H9 (cell line): Measurements from ENCODE around the gene GRID1. TPM values are rescaled to one million over a fixed set of nuclear protein-coding genes. Genes with fewer than 3 reads are reported as not detected.

ENCODE experiments used
- DNase-seq: peaks from one replicate; pipeline ENCODE4 v3.0.0-alpha.2; 2017
- H2AFZ ChIP-seq: one replicate; pipeline ENCODE4 v1.6.1; 2013; ENCODE audit warnings: mild to moderate bottlenecking, low read length, control low read depth, moderate library complexity
- H2AK5ac ChIP-seq: 2 replicates; pipeline ENCODE4 v1.6.1; 2013; ENCODE audit warnings: low read length, control low read depth, mixed read lengths; ENCODE audit not compliant: insufficient read length
- H2BK120ac ChIP-seq: one replicate; pipeline ENCODE4 v1.6.1; 2013; ENCODE audit warnings: low read depth, mild to moderate bottlenecking, low read length, control low read depth, inconsistent platforms; ENCODE audit not compliant: poor library complexity, severe bottlenecking
- H2BK12ac ChIP-seq: 2 replicates; pipeline ENCODE4 v1.6.1; 2013; ENCODE audit warnings: low read length, control low read depth, mixed read lengths, low read depth; ENCODE audit not compliant: insufficient read length
- H2BK15ac ChIP-seq: 2 replicates; pipeline ENCODE4 v1.6.1; 2013; ENCODE audit warnings: low read depth, low read length, control low read depth
- H2BK20ac ChIP-seq: one replicate; pipeline ENCODE4 v1.6.1; 2013; ENCODE audit warnings: low read depth, mild to moderate bottlenecking, low read length, control low read depth, inconsistent platforms; ENCODE audit not compliant: poor library complexity, severe bottlenecking
- H2BK5ac ChIP-seq: 2 replicates; pipeline ENCODE4 v1.6.1; 2013; ENCODE audit warnings: low read length, control low read depth, mixed read lengths; ENCODE audit not compliant: insufficient read length
- H3K14ac ChIP-seq: 2 replicates; pipeline ENCODE4 v1.6.1; 2013; ENCODE audit warnings: low read length, control low read depth; ENCODE audit not compliant: insufficient read depth
- H3K18ac ChIP-seq: 2 replicates; pipeline ENCODE4 v1.6.1; 2013; ENCODE audit warnings: low read depth, mild to moderate bottlenecking, mixed read lengths, low read length, control low read depth; ENCODE audit not compliant: insufficient read length
- H3K23ac ChIP-seq: 2 replicates; pipeline ENCODE4 v1.6.1; 2013; ENCODE audit warnings: low read length, control low read depth, mixed read lengths, low read depth; ENCODE audit not compliant: insufficient read length
- H3K23me2 ChIP-seq: 2 replicates; pipeline ENCODE4 v1.6.1; 2013; ENCODE audit warnings: low read depth, mild to moderate bottlenecking, mixed read lengths, low read length, control low read depth; ENCODE audit not compliant: insufficient read length, poor library complexity, severe bottlenecking
- H3K27ac ChIP-seq: 2 replicates; pipeline ENCODE4 v1.5.1; 2013; ENCODE audit warnings: low read length, control low read depth, mixed read lengths, low read depth; ENCODE audit not compliant: insufficient read length
- H3K27me3 ChIP-seq: 2 replicates; pipeline ENCODE4 v1.6.1; 2013; ENCODE audit warnings: low read length, control low read depth, inconsistent platforms; ENCODE audit not compliant: insufficient read depth
- H3K4ac ChIP-seq: 2 replicates; pipeline ENCODE4 v1.6.1; 2013; ENCODE audit warnings: low read depth, mild to moderate bottlenecking, control low read depth, inconsistent platforms, low read length, moderate library complexity
- H3K4me1 ChIP-seq: 2 replicates; pipeline ENCODE4 v1.6.1; 2013; ENCODE audit warnings: low read length, control low read depth, inconsistent platforms; ENCODE audit not compliant: insufficient read depth
- H3K4me2 ChIP-seq: 2 replicates; pipeline ENCODE4 v1.6.1; 2013; ENCODE audit warnings: low read length, control low read depth, mixed read lengths; ENCODE audit not compliant: insufficient read length, insufficient read depth
- H3K56ac ChIP-seq: 2 replicates; pipeline ENCODE4 v1.6.1; 2013; ENCODE audit warnings: low read depth, mild to moderate bottlenecking, mixed read lengths, low read length, control low read depth; ENCODE audit not compliant: insufficient read length
- H3K79me1 ChIP-seq: 2 replicates; pipeline ENCODE4 v1.6.1; 2013; ENCODE audit warnings: low read depth, mild to moderate bottlenecking, moderate library complexity, low read length, control low read depth, inconsistent platforms; ENCODE audit not compliant: insufficient read depth, poor library complexity, severe bottlenecking
- H3K79me2 ChIP-seq: 2 replicates; pipeline ENCODE4 v1.6.1; 2013; ENCODE audit warnings: low read length, control low read depth, inconsistent platforms; ENCODE audit not compliant: insufficient read depth
- H3K9ac ChIP-seq: 2 replicates; pipeline ENCODE4 v1.6.1; 2013; ENCODE audit warnings: low read length, control low read depth, mixed read lengths; ENCODE audit not compliant: insufficient read length; ENCODE audit errors: extremely low read depth
- H3K9me3 ChIP-seq: one replicate; pipeline ENCODE4 v1.6.1; 2013; ENCODE audit warnings: low read depth, low read length, inconsistent platforms; ENCODE audit not compliant: control insufficient read depth
- H3T11ph ChIP-seq: one replicate; pipeline ENCODE4 v1.6.1; 2013; ENCODE audit warnings: mild to moderate bottlenecking, low read length, control low read depth, inconsistent platforms
- H4K20me1 ChIP-seq: one replicate; pipeline ENCODE4 v1.6.1; 2013; ENCODE audit not compliant: control insufficient read depth, insufficient read length, insufficient read depth
- H4K5ac ChIP-seq: 2 replicates; pipeline ENCODE4 v1.6.1; 2013; ENCODE audit warnings: low read depth, mild to moderate bottlenecking, mixed read lengths, low read length, control low read depth; ENCODE audit not compliant: insufficient read length
- H4K8ac ChIP-seq: replicated peaks from 2 replicates; pipeline ENCODE4 v1.6.1; 2013; ENCODE audit warnings: low read length, control low read depth, mixed read lengths, low read depth; ENCODE audit not compliant: insufficient read length
- H4K91ac ChIP-seq: 2 replicates; pipeline ENCODE4 v1.6.1; 2013; ENCODE audit warnings: low read depth, mild to moderate bottlenecking, moderate library complexity, mixed read lengths, low read length, control low read depth; ENCODE audit not compliant: insufficient read length
- H3K27ac Mint-ChIP-seq, 3 experiments: 2 replicates in 2 of 3; 3 replicates in 1 of 3; pipeline ENCODE4 v1.8.0; 2020 to 2021; ENCODE audit warnings: mixed read lengths in 3 of 3, mild to moderate bottlenecking in 1 of 3, moderate library complexity in 1 of 3
- H3K27me3 Mint-ChIP-seq: 2 replicates; pipeline ENCODE4 v1.8.0; 2021; ENCODE audit warnings: low read depth, mild to moderate bottlenecking, moderate library complexity, mixed read lengths
- H3K36me3 Mint-ChIP-seq, 3 experiments: 2 replicates in 2 of 3; 3 replicates in 1 of 3; pipeline ENCODE4 v1.8.0; 2020 to 2021; ENCODE audit warnings: low read depth in 3 of 3, mixed read lengths in 3 of 3; ENCODE audit not compliant: insufficient read depth in 1 of 3
- H3K4me1 Mint-ChIP-seq, 2 experiments: 2 replicates each; pipeline ENCODE4 v1.8.0; 2020; ENCODE audit warnings: mixed read lengths in 2 of 2
- H3K4me3 Mint-ChIP-seq, 2 experiments: 2 replicates in 1 of 2; 3 replicates in 1 of 2; pipeline ENCODE4 v1.8.0; 2020 to 2021; ENCODE audit warnings: mild to moderate bottlenecking in 2 of 2, mixed read lengths in 2 of 2, moderate library complexity in 1 of 2
- H3K9me3 Mint-ChIP-seq, 2 experiments: 2 replicates in 1 of 2; 3 replicates in 1 of 2; pipeline ENCODE4 v1.8.0; 2020; ENCODE audit warnings: mild to moderate bottlenecking in 2 of 2, mixed read lengths in 2 of 2, moderate library complexity in 1 of 2
- CTCF ChIP-seq: fragments of 200-600 bp; sonication (generic); conservative IDR thresholded peaks from 3 replicates; pipeline ENCODE4 v1.8.0; 2021; ENCODE audit warnings: antibody characterized with exemption, mild to moderate bottlenecking
- WGBS: extraction: QIAGEN DNeasy Blood & Tissue Kit; methylation state at CpG from one replicate; pipeline ENCODE4 v1.1.7; 2013; ENCODE audit warnings: missing lambda C conversion rate, low lambda C conversion rate, mixed read lengths; ENCODE audit not compliant: insufficient read length; ENCODE audit errors: extremely low coverage; 5-methylcytosine and 5-hydroxymethylcytosine counted together
- total RNA-seq: library from RNA; stranded (reverse); gene quantifications from 2 replicates; pipeline ENCODE4 v1.2.1, GENCODE V29; 2021

The GRID1 gene
- total RNA-seq, 1 experiment from 2014 or later = 0.35 TPM

DNA sequence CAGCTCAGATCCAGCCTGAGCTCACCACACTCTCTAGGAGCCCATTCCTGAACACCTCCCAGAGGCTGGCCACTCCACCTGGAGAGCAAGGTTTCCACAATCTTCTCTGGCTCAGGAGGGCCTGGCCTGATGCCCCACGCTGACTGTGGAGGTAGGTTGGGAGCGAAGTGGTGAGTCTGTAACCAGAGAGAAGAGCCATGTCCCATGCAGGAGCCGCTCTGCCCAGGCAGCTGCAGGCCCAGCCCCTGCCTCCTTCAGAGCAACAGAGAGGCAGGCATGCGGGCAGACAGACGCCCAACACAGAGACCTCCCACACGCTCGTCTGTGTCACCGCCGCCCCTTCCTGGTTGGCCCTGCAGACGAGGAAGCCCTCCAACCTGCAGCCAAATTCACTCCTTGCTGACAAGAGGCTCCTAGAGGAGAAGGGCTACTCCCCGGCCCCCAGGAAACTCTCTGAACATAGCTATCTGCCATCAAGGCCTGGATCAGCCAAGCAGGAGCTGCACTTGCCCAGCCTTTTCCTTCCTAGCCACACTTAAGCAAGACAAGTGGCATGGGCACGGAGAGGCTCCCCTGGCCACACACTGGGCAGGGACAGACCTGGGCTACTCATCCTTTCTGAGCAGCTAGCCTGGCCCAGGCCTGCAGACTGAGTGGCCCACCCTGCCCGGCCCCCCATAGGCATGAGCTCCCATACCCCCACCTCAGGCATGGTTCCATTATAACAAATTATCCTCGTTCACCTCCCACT lies 101.9 kb downstream of the GRID1 start:
- no peak overlapping the region for H4K8ac ChIP-seq
- H3K9ac ChIP-seq = no peak overlapping the region
- no peaks in the 10 kb centered on the region for H3K23me2 ChIP-seq
- no peaks in the 10 kb centered on the region for H3K27me3 ChIP-seq
- H3K4me3 Mint-ChIP-seq = no peak overlapping the region
- H2BK5ac ChIP-seq = no peak overlapping the region
- H3K4me1 ChIP-seq = no peaks in the 10 kb centered on the region; the same call in 1 of the 2 replicates
- no peak overlapping the region for H4K91ac ChIP-seq
- WGBS = no CpG with 5 or more reads among the region's 14 CpGs
- H3K23ac ChIP-seq = no peak overlapping the region
- H3K4me1 Mint-ChIP-seq = peaks cover 41 to 45% of the 10 kb centered on the region in 2 experiments
- no peak overlapping the region for H3K56ac ChIP-seq
- H3K36me3 Mint-ChIP-seq = no peaks in the 10 kb centered on the region
- H3K4ac ChIP-seq = no peak overlapping the region
- H3K9me3 Mint-ChIP-seq = no peaks in the 10 kb centered on the region; a peak in 1 of 5 replicates
- DNase-seq = peak; percentile 46
- no peak overlapping the region for H3K4me2 ChIP-seq
- no peaks in the 10 kb centered on the region for H3K9me3 ChIP-seq
- no peak overlapping the region for H4K5ac ChIP-seq
- H3K14ac ChIP-seq = no peak overlapping the region
- H2BK12ac ChIP-seq = no peak overlapping the region
- H3K79me1 ChIP-seq = no peaks in the 10 kb centered on the region
- H2BK15ac ChIP-seq = no peak overlapping the region
- H3T11ph ChIP-seq = no peak overlapping the region
- no peaks in the 10 kb centered on the region for H4K20me1 ChIP-seq
- H2AFZ ChIP-seq = no peak overlapping the region
- no peak overlapping the region for H3K18ac ChIP-seq
- no peak overlapping the region for H2AK5ac ChIP-seq
- no peak for TF ChIP-seq CTCF
- no peak overlapping the region for H3K27ac ChIP-seq
- H3K79me2 ChIP-seq = no peaks in the 10 kb centered on the region
- no peak overlapping the region for H2BK20ac ChIP-seq
- H2BK120ac ChIP-seq = no peak overlapping the region
- H3K27ac Mint-ChIP-seq = peak overlapping the region in 1 of 3 experiments; percentile 48; a peak in 1 of 7 replicates
- H3K27me3 Mint-ChIP-seq = peaks cover 26% of the 10 kb centered on the region
